HCT116 (cell line): ENCODE results near the gene ZSWIM6. TPM values are rescaled to one million over a fixed set of nuclear protein-coding genes. Genes with fewer than 3 reads are reported as not detected.

Experiments
- ATAC-seq: fragments of 200-7000 bp; cut with Tn5 transposase; 2 replicates; pipeline ENCODE4 v1.9.1; 2020; ENCODE audit warnings: mild to moderate bottlenecking, moderate library complexity
- BruUV-seq: library from RNA; stranded (reverse); fragments of 400-500 nt; replicated peaks from 2 replicates; lab custom pipeline; 2021; lab: Mats Ljungman, UMichigan
- CTCF ChIA-PET: fragments of 300-600 bp; sonication (Branson Sonifier 250); formaldehyde crosslinking; loops from one replicate; lab custom pipeline; 2021; ENCODE audit warnings: antibody characterized with exemption; lab: Charles Lee
- POLR2A ChIA-PET: fragments of 300-600, 350-600 bp; sonication (Branson Sonifier 250); formaldehyde crosslinking; loops from one replicate; lab custom pipeline; 2021; ENCODE audit warnings: antibody characterized with exemption; lab: Charles Lee
- RAD21 ChIA-PET, 2 experiments: fragments of 300-600 bp; sonication (Branson Sonifier 250); formaldehyde crosslinking; loops; one replicate each; lab custom pipeline; 2023; ENCODE audit warnings: low total read pairs in 2 of 2; ENCODE audit not compliant: uncharacterized antibody in 2 of 2, unreplicated experiment in 2 of 2, low non-redundant PET in 1 of 2; lab: Charles Lee
- DNase-seq: peaks from one replicate; pipeline ENCODE4 v3.0.0-alpha.2; 2010; ENCODE audit warnings: low read depth, low spot score
- H2AFZ ChIP-seq: fragments of 200-600 bp; shearing (Covaris generic), sonication (generic); 2 replicates; pipeline ENCODE4 v1.6.1; 2017; ENCODE audit warnings: low read depth, mixed run types, mixed read lengths, antibody characterized with exemption, low read length; ENCODE audit not compliant: poor library complexity, severe bottlenecking
- H3K27ac ChIP-seq: 2 replicates; pipeline ENCODE4 v1.5.1; 2012; ENCODE audit warnings: low read depth, low read length
- H3K27me3 ChIP-seq: fragments of 200-600 bp; sonication (generic); 2 replicates; pipeline ENCODE4 v1.6.1; 2016; ENCODE audit warnings: mixed run types, low read length, mixed read lengths; ENCODE audit not compliant: insufficient read depth
- H3K36me3 ChIP-seq, 2 experiments: fragments of 200-500 bp in 1 of 2; fragments of 200-600 bp in 1 of 2; sonication (Bioruptor generic) in 1 of 2; sonication (generic) in 1 of 2; 2 replicates each; pipeline versions ENCODE4 v1.5.1 to v1.6.1; 2014 to 2016; ENCODE audit warnings: low read length in 2 of 2, inconsistent platforms in 1 of 2, mixed read lengths in 1 of 2, mixed run types in 1 of 2; ENCODE audit not compliant: insufficient read depth in 2 of 2, control insufficient read depth in 1 of 2
- H3K4me1 ChIP-seq, 2 experiments: fragments of 200-600 bp in 1 of 2; sonication (generic) in 1 of 2; 2 replicates each; pipeline versions ENCODE4 v1.5.1 to v1.6.1; 2012 to 2017; ENCODE audit warnings: low read length in 2 of 2, inconsistent platforms in 1 of 2, mild to moderate bottlenecking in 1 of 2, mixed read lengths in 1 of 2, mixed run types in 1 of 2, moderate library complexity in 1 of 2; ENCODE audit not compliant: insufficient read depth in 2 of 2, control insufficient read depth in 1 of 2
- H3K4me2 ChIP-seq: fragments of 200-600 bp; sonication (generic); 2 replicates; pipeline ENCODE4 v1.6.1; 2017; ENCODE audit warnings: mixed run types, low read length, mixed read lengths
- H3K4me3 ChIP-seq, 2 experiments: fragments of 200-600 bp in 1 of 2; sonication (generic) in 1 of 2; replicated peaks in 1 of 2; 2 replicates each; pipeline ENCODE4 v1.5.1; 2011 to 2016; ENCODE audit warnings: low read length in 2 of 2, control low read depth in 1 of 2, low read depth in 1 of 2, mild to moderate bottlenecking in 1 of 2, mixed read lengths in 1 of 2, mixed run types in 1 of 2
- H3K79me2 ChIP-seq: fragments of 200-600 bp; sonication (generic); 2 replicates; pipeline ENCODE4 v1.6.1; 2017; ENCODE audit warnings: mild to moderate bottlenecking, mixed run types, low read length, moderate library complexity, mixed read lengths; ENCODE audit not compliant: insufficient read depth
- H3K9ac ChIP-seq: fragments of 200-600 bp; sonication (generic); 2 replicates; pipeline ENCODE4 v1.6.1; 2016; ENCODE audit warnings: low read length, mixed read lengths
- H3K9me2 ChIP-seq: fragments of 200-600 bp; sonication (generic), shearing (Covaris generic); 2 replicates; pipeline ENCODE4 v1.6.1; 2017; ENCODE audit warnings: mixed run types, mild to moderate bottlenecking, moderate library complexity; ENCODE audit not compliant: insufficient read depth
- H3K9me3 ChIP-seq, 2 experiments: fragments of 200-500 bp in 1 of 2; fragments of 200-600 bp in 1 of 2; sonication (Bioruptor generic) in 1 of 2; sonication (generic) in 1 of 2; 2 replicates each; pipeline ENCODE4 v1.6.1; 2014 to 2017; ENCODE audit warnings: low read length in 2 of 2, mixed read lengths in 2 of 2, inconsistent platforms in 1 of 2, low read depth in 1 of 2, mild to moderate bottlenecking in 1 of 2, mixed run types in 1 of 2, moderate library complexity in 1 of 2; ENCODE audit not compliant: control insufficient read depth in 1 of 2, insufficient read depth in 1 of 2
- H4K20me1 ChIP-seq: fragments of 200-600 bp; sonication (generic), shearing (Covaris generic); 2 replicates; pipeline ENCODE4 v1.6.1; 2017; ENCODE audit warnings: mixed run types, mild to moderate bottlenecking, moderate library complexity; ENCODE audit not compliant: insufficient read depth
- CBX3 ChIP-seq: IDR thresholded peaks from 2 replicates; pipeline ENCODE4 v1.6.1; 2012; ENCODE audit warnings: low read depth
- CEBPB ChIP-seq: IDR thresholded peaks from 2 replicates; pipeline ENCODE4 v1.6.1; 2012; ENCODE audit warnings: low read depth
- EZH2 ChIP-seq: fragments of 200-600 bp; sonication (generic); IDR thresholded peaks from 2 replicates; pipeline ENCODE4 v1.6.1; 2017; ENCODE audit warnings: antibody characterized with exemption, mixed run types
- EZH2phosphoT487 ChIP-seq: fragments of 200-600 bp; IDR thresholded peaks from 2 replicates; pipeline ENCODE4 v1.6.1; 2018; ENCODE audit warnings: antibody characterized with exemption, borderline replicate concordance
- FOSL1 ChIP-seq: IDR thresholded peaks from 2 replicates; pipeline ENCODE4 v1.6.1; 2012; ENCODE audit warnings: low read depth
- MAX ChIP-seq: IDR thresholded peaks from 2 replicates; pipeline ENCODE4 v1.6.1; 2012
- RAD21 ChIP-seq: IDR thresholded peaks from 2 replicates; pipeline ENCODE4 v1.6.1; 2012; ENCODE audit warnings: low read depth, mild to moderate bottlenecking
- REST ChIP-seq: IDR thresholded peaks from 2 replicates; pipeline ENCODE4 v1.6.1; 2012; ENCODE audit warnings: low read depth
- SIN3A ChIP-seq: IDR thresholded peaks from 2 replicates; pipeline ENCODE4 v1.6.1; 2012; ENCODE audit warnings: low read depth
- SP1 ChIP-seq: IDR thresholded peaks from 2 replicates; pipeline ENCODE4 v1.6.1; 2012; ENCODE audit warnings: low read depth
- SRF ChIP-seq: IDR thresholded peaks from 2 replicates; pipeline ENCODE4 v1.6.1; 2012; ENCODE audit warnings: low read depth
- ZFX ChIP-seq: fragments of 450-650 bp; IDR thresholded peaks from 2 replicates; pipeline ENCODE4 v1.6.1; 2017
- intact Hi-C: fragments of 100-400 bp; cut with micrococcal nuclease; formaldehyde crosslinking; loops from 2 replicates; pipeline ENCODE4 v1.10.0; 2022
- total RNA-seq: library from RNA; stranded (reverse); gene quantifications from one replicate; pipeline ENCODE4 v1.2.1, GENCODE V29; 2021; ENCODE audit not compliant: unreplicated experiment
- TF ChIP-seq, protein P1 (sequence below): IDR thresholded peaks from 2 replicates; pipeline ENCODE4 v1.6.1; 2011; ENCODE audit warnings: mild to moderate bottlenecking, low read length, moderate library complexity; ENCODE audit not compliant: insufficient replicate concordance; ENCODE audit errors: extremely low read depth
- TF ChIP-seq, protein P2 (sequence below): IDR thresholded peaks from 2 replicates; pipeline ENCODE4 v1.6.1; 2012

ZSWIM6 gene
- total RNA-seq, 1 experiment from 2014 or later, result 7.4 TPM

- no peak overlapping the region for H3K9ac ChIP-seq
Observed at GRCh38 chr5:61322738-61323725, 9.0 kb upstream of the ZSWIM6 start.

More at GRCh38 chr5:61322738-61323725, 9.0 kb upstream of the ZSWIM6 start:
- Histone ChIP-seq H3K9me3 (no peaks in the 10 kb centered on the region), H3K4me3 (no peak overlapping the region), H4K20me1 (no peaks in the 10 kb centered on the region), H3K36me3 (no peaks in the 10 kb centered on the region), H3K27ac (no peak overlapping the region), H3K79me2 (no peaks in the 10 kb centered on the region), H3K27me3 (no peaks in the 10 kb centered on the region), H2AFZ (no peak overlapping the region), H3K9me2 (no peaks in the 10 kb centered on the region), H3K4me1 (peaks cover 0 to 11% of the 10 kb centered on the region in 2 experiments; a peak in 2 of 4 replicates), H3K4me2 (no peak overlapping the region)
- no TSS peak for BruUV-seq
- ChIA-PET CTCF (no interaction called here), RAD21 (no interaction called here), POLR2A (interaction anchor here (1.1 kb wide), 1 partner anchor 9 kb away, joined by 3 read pairs; no protein-coding TSS in a partner anchor)
- intact Hi-C loops, result no loop called here
- no peak for TF ChIP-seq EZH2
- TF ChIP-seq, protein P1, sequence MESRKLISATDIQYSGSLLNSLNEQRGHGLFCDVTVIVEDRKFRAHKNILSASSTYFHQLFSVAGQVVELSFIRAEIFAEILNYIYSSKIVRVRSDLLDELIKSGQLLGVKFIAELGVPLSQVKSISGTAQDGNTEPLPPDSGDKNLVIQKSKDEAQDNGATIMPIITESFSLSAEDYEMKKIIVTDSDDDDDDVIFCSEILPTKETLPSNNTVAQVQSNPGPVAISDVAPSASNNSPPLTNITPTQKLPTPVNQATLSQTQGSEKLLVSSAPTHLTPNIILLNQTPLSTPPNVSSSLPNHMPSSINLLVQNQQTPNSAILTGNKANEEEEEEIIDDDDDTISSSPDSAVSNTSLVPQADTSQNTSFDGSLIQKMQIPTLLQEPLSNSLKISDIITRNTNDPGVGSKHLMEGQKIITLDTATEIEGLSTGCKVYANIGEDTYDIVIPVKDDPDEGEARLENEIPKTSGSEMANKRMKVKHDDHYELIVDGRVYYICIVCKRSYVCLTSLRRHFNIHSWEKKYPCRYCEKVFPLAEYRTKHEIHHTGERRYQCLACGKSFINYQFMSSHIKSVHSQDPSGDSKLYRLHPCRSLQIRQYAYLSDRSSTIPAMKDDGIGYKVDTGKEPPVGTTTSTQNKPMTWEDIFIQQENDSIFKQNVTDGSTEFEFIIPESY, result no peak
- no peak for TF ChIP-seq REST
- no peak for TF ChIP-seq RAD21
- no peak for TF ChIP-seq CEBPB
- TF ChIP-seq MAX, result no peak
- TF ChIP-seq, protein P2, sequence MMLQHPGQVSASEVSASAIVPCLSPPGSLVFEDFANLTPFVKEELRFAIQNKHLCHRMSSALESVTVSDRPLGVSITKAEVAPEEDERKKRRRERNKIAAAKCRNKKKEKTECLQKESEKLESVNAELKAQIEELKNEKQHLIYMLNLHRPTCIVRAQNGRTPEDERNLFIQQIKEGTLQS, result no peak
- no peak for TF ChIP-seq FOSL1
- no peak for TF ChIP-seq ZFX
- TF ChIP-seq CBX3, result no peak
- no peak for TF ChIP-seq SIN3A
- no peak for TF ChIP-seq SP1
- no peak for TF ChIP-seq EZH2phosphoT487
- TF ChIP-seq SRF, result no peak
- no peak for DNase-seq
- no peak for ATAC-seq
